ENCODE measurements around the gene PNCK. TPM values are rescaled to one million over a fixed set of nuclear protein-coding genes. Genes with fewer than 3 reads are reported as not detected.

PNCK gene
- polyA plus RNA-seq, 2 of the 4 experiments (the other 2 are of a cell fraction), result 0.17 to 0.25 TPM

DNA sequence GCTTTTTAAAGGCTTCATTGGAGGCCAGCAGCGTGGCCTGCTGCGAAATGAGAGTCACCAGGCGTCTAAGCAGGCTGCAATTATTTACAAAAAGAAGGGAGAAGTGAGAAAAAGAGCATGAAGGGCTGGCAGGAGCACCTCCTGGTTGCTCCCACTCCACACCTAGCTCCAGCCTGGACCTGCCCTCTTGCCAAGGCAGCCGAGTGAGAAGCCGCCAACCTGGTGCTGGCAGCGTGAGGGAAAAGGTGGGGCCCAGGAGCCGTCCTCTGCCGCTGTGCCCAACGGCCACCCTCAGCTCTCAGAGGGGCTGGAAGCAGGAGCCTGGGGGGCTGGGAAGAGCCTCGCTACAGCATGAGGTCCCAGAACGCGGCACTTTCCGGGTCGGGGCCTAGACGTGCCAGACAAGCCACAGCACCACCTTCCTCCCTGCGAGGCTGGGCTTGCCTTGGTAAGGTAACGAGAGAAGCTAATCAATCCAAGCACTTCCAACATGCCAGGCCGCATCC, 30.5 kb upstream of the PNCK start:
- Histone ChIP-seq H3K4me1 (peaks cover 8% of the 10 kb centered on the region; the same call in 2 of the 3 replicates), H3K4me2 (no peak overlapping the region), H3K4me3 (no peak overlapping the region), H3K9me3 (no peaks in the 10 kb centered on the region), H3K27ac (no peak overlapping the region)
- TF ChIP-seq CHD4 (IDR thresholded peaks at IDR 0.05; ENCODE audit: borderline replicate concordance) (no peak), ZSCAN20 (CRISPR knock-in tag; IDR thresholded peaks at IDR 0.05) (no peak), HEYL (CRISPR knock-in tag; IDR thresholded peaks at IDR 0.05) (no peak), EP300 (IDR thresholded peaks at IDR 0.05) (no peak), ZFP36 (IDR thresholded peaks at IDR 0.05; ENCODE audit: borderline replicate concordance, partially characterized antibody) (no peak), KDM1A (IDR thresholded peaks at IDR 0.05; ENCODE audit: low read depth) (no peak), CBX2 (IDR thresholded peaks at IDR 0.05; ENCODE audit: borderline replicate concordance, low read depth) (no peak), MYC (IDR thresholded peaks at IDR 0.05; ENCODE audit: borderline replicate concordance, low read length) (no peak), PHF8 (IDR thresholded peaks at IDR 0.05; ENCODE audit: borderline replicate concordance, low read depth) (no peak), NFE2L2 (conservative IDR thresholded peaks at IDR 0.05; ENCODE audit: low read length) (no peak), HDAC2 (IDR thresholded peaks at IDR 0.05) (no peak), EHF (CRISPR knock-in tag; IDR thresholded peaks at IDR 0.05) (no peak), ESRRA (IDR thresholded peaks at IDR 0.05; ENCODE audit: borderline replicate concordance, low read length) (no peak), FOXS1 (CRISPR knock-in tag; IDR thresholded peaks at IDR 0.05) (no peak), POLR2A (IDR thresholded peaks at IDR 0.05; ENCODE audit: low read length) (no peak), FOSB (CRISPR knock-in tag; IDR thresholded peaks at IDR 0.05) (no peak), JUNB (IDR thresholded peaks at IDR 0.05) (no peak), SMC3 (IDR thresholded peaks at IDR 0.05) (no peak)
- TF ChIP-seq, protein P1, sequence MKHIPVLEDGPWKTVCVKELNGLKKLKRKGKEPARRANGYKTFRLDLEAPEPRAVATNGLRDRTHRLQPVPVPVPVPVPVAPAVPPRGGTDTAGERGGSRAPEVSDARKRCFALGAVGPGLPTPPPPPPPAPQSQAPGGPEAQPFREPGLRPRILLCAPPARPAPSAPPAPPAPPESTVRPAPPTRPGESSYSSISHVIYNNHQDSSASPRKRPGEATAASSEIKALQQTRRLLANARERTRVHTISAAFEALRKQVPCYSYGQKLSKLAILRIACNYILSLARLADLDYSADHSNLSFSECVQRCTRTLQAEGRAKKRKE (CRISPR knock-in tag; IDR thresholded peaks at IDR 0.05; ENCODE audit: low read depth), result no peak
- TF ChIP-seq, protein P2, sequence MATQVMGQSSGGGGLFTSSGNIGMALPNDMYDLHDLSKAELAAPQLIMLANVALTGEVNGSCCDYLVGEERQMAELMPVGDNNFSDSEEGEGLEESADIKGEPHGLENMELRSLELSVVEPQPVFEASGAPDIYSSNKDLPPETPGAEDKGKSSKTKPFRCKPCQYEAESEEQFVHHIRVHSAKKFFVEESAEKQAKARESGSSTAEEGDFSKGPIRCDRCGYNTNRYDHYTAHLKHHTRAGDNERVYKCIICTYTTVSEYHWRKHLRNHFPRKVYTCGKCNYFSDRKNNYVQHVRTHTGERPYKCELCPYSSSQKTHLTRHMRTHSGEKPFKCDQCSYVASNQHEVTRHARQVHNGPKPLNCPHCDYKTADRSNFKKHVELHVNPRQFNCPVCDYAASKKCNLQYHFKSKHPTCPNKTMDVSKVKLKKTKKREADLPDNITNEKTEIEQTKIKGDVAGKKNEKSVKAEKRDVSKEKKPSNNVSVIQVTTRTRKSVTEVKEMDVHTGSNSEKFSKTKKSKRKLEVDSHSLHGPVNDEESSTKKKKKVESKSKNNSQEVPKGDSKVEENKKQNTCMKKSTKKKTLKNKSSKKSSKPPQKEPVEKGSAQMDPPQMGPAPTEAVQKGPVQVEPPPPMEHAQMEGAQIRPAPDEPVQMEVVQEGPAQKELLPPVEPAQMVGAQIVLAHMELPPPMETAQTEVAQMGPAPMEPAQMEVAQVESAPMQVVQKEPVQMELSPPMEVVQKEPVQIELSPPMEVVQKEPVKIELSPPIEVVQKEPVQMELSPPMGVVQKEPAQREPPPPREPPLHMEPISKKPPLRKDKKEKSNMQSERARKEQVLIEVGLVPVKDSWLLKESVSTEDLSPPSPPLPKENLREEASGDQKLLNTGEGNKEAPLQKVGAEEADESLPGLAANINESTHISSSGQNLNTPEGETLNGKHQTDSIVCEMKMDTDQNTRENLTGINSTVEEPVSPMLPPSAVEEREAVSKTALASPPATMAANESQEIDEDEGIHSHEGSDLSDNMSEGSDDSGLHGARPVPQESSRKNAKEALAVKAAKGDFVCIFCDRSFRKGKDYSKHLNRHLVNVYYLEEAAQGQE (IDR thresholded peaks at IDR 0.05), result no peak
- POLR2A ChIA-PET, result no interaction called here
- DNase-seq (ENCODE audit: low read depth in 1 of 2, low spot score in 1 of 2), result no peak
- no peak for ATAC-seq
- CTCF ChIA-PET, result interaction anchor here (0.8 to 1.7 kb wide), 5 partner anchors 17 to 164 kb away, joined by 4 to 7 read pairs (median 5); partner anchors contain the start of gene SLC6A8
- 91% methylated on average over 18 of the region's 18 CpGs for WGBS (ENCODE audit: missing lambda C conversion rate)
- no peak for FAIRE-seq

DNA sequence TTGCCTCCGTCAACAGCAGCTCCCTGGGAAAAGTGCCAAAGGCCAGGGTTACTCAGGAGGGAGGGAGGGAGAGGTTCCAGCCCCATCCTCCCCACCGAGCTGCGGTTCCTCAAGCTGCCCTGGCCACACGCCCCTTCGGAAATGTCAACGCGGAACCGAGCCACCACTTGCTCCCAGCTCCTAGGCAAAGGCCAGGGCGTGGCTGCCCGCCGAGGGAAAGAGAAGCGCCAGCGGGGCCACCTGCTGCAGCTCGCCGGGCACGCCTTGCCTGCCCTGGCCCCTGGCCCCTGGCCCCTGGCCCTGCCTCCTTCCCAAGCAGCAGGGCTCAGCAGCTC, 29.4 kb upstream of the PNCK start:
- no peak for DNase-seq (ENCODE audit: low read depth in 1 of 2, low spot score in 1 of 2)
- no peak for FAIRE-seq
- POLR2A ChIA-PET, result no interaction called here

More for the DNA sequence above, 29.4 kb upstream of the PNCK start:
- H3K4me2 ChIP-seq, result no peak overlapping the region
- no peak for TF ChIP-seq GATA3 (IDR thresholded peaks at IDR 0.05; ENCODE audit: borderline replicate concordance)
- CTCF ChIA-PET, result interaction anchor here (1.0 to 1.7 kb wide), 3 partner anchors 58 to 163 kb away, joined by 3 to 5 read pairs (median 4); no protein-coding TSS in a partner anchor
- no peaks in the 10 kb centered on the region for H3K9me3 ChIP-seq
- 71% methylated on average over 1 of the region's 16 CpGs for WGBS (ENCODE audit: missing lambda C conversion rate)
- H3K4me3 ChIP-seq, result no peak overlapping the region
- no peak for ATAC-seq
- no peak overlapping the region for H3K27ac ChIP-seq
- H3K4me1 ChIP-seq, result no peaks in the 10 kb centered on the region

All from A549 (cell line).